IPS-15b (cell line): ENCODE measurements around the gene CDC5L.
A peak's percentile ranks its signal among the peaks of the same experiment; 100 is the strongest.
"Not testable (repeated sequence)": the region's sequence is repeated elsewhere in the genome, so short reads cannot be mapped to it uniquely, and the experiment has no call there.

Experiments used
- H3K27me3 ChIP-seq: one replicate; pipeline ENCODE4 v1.6.1; 2013; ENCODE audit warnings: low read length; ENCODE audit not compliant: control insufficient read depth, insufficient read depth
- H3K36me3 ChIP-seq: one replicate; pipeline ENCODE4 v1.6.1; 2013; ENCODE audit warnings: low read length; ENCODE audit not compliant: control insufficient read depth, insufficient read depth
- H3K4me1 ChIP-seq: one replicate; pipeline ENCODE4 v1.6.1; 2013; ENCODE audit warnings: mild to moderate bottlenecking, low read length; ENCODE audit not compliant: control insufficient read depth, insufficient read depth
- H3K4me3 ChIP-seq: one replicate; pipeline ENCODE4 v1.5.1; 2013; ENCODE audit warnings: low read depth, low read length
- H3K9ac ChIP-seq: one replicate; pipeline ENCODE4 v1.6.1; 2013; ENCODE audit warnings: low read depth, mild to moderate bottlenecking, low read length
- H3K9me3 ChIP-seq: one replicate; pipeline ENCODE4 v1.6.1; 2013; ENCODE audit warnings: mild to moderate bottlenecking, low read length; ENCODE audit not compliant: control insufficient read depth, insufficient read depth

CDC5L gene

DNA sequence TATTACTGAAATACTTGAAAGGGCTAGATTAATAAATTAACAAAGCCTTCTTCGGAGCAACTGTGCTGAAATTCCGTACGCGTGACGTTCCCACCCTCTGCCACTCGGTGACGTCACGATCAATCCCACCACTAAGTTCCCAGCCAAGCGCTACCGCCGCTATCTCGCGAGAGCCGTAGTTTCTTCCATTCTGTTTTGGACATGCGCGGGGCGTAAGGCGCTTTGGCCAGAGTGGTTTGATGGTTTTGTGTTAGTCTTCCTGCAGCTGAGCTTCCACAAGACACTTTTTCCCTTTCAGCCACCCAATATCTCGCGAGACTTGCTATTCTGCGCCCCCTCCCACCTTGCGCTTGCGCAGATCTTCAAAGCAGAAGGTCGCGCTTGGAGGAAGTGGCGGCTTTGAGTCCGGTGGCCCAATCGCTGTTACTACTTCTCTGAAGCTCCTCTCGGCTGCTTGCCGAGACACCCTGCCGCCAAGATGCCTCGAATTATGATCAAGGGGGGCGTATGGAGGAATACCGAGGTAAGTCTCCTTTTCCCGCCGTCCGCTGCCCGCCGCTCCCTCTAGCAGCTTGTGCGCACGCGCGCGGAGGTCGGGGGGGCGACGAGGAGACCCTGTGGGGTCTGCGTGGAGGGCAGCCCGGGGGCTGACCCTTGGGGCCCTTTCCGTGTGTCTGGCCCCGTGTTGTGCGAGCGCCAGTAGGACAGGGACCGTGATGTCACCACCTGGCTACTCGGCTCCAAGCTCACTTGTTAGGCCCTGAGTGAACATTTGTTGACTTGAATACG, at the start of gene CDC5L:
Gene CDC5L, plus strand, starts transcription at position 361 of the 789 bp plus-strand sequence. Its CDS starts 118 bp downstream, at position 479.
- Histone ChIP-seq H3K4me1 (no peaks in the 10 kb centered on the region), H3K36me3 (peaks cover under 1% of the 10 kb centered on the region), H3K27me3 (no peaks in the 10 kb centered on the region), H3K4me3 (peak within 1 kb of the TSS; percentile 52), H3K9ac (peak within 1 kb of the TSS; percentile 71), H3K9me3 (no peaks in the 10 kb centered on the region)

DNA sequence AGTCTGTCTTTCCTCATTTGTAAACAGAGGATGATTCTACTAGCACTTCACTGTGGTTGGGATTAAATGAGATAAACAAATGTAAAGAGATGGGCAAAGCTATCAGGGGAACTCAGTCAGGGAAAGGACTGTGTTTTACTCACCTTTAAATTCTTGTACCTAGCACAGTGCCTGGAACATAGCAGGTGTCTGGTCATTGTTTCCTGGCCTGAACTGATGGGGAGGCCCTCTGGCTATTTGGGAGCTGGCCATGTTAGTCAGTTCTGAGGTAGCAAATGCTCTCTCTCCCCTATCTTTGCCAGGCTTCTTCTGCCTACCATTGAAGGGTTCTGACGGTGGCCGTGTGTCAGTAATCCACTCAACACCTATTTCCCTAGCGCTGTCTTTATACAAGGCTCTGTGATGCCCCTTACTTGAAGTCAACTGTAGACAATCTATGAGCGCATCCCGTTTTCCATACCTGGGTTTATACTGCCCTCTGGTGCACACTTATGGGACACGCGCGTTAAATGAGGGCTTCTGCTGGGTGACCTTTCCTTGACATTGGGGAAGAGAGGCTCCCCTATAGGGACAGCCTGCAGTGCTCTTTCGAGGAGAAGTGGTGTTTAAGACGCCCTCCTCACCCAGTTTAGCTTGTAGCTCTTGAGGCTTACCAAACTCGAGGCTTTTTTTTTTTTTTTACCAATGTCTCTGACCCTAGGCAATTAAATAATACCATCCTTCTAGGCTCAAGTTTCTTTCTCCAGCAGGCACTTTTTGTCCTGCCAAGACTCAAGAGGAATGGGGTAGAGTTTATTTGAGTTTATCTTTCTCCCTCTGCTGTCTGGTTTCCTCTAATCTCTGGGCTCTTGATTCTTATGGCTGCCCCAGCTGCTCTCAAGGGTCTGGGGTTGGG, 49.0 kb upstream of the CDC5L start:
- Histone ChIP-seq H3K4me3 (no peak overlapping the region), H3K9ac (no peak overlapping the region), H3K9me3 (no peaks in the 10 kb centered on the region), H3K27me3 (peaks cover 15% of the 10 kb centered on the region), H3K4me1 (peaks cover 21% of the 10 kb centered on the region), H3K36me3 (no peaks in the 10 kb centered on the region)

DNA sequence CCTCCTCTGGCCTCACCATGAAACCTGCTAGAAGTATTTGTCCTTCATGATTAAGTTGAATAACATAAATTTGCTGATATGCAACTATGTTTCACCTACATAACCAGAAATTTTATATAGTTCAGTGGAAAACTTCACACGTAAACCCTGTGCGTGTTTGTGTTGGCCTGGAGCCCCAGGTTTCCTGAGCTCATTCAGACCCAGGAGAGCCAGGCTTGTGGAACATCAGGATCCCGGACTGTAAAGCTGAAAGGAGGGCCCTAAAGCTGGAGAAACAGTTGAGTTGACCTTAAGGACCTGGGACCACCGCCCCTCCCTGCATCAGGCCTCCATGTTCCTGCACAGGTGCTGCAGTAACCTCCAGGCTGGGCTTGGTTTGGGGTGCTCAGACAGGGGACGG, 48.2 kb upstream of the CDC5L start:
- Histone ChIP-seq H3K27me3 (peaks cover 21% of the 10 kb centered on the region), H3K4me1 (peaks cover 21% of the 10 kb centered on the region), H3K36me3 (no peaks in the 10 kb centered on the region), H3K9ac (no peak overlapping the region), H3K9me3 (no peaks in the 10 kb centered on the region), H3K4me3 (no peak overlapping the region)

DNA sequence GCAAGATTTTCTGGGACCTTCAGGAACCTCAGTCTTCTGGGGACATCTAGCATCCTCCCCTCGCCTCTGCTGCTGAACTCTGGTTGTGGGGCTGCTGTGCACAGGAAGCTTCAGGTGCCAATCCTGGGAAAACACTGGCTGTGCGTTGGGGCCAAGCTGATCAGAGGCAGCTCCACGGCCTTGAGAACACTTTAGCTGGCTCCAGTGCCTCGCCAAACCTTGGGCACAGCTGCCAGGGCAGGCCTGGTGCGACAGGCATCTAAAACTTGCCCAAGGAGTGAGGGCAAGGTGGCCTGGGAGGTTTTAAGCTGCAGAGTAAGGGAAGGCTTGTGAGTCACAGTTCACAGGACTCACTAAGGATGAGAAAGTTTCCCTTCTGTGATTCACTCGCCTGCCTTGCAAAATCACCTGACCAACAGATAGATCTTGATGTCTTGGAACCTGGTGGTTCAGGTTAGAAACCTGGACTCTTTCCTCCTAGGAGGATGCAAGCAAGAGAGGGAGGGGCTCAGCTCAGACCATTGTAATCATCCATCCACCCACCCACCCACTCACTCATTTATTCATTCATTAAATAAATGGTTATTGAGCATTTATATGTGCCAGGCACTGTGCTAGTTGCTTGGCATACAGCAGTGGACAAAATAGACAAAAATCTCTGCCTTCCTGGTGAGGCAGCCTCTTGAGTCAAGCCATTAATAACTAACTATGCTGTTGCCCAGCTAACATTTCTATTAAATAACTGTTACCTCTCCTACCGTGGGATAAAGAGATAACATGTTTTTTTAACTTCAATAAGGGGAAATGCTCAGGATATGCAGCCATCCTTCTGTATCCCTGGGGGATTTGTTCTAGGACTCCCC, 47.5 kb upstream of the CDC5L start:
- Histone ChIP-seq H3K4me3 (no peak overlapping the region), H3K36me3 (no peaks in the 10 kb centered on the region), H3K4me1 (peaks cover 21% of the 10 kb centered on the region), H3K9me3 (no peaks in the 10 kb centered on the region), H3K27me3 (peaks cover 21% of the 10 kb centered on the region), H3K9ac (no peak overlapping the region)

DNA sequence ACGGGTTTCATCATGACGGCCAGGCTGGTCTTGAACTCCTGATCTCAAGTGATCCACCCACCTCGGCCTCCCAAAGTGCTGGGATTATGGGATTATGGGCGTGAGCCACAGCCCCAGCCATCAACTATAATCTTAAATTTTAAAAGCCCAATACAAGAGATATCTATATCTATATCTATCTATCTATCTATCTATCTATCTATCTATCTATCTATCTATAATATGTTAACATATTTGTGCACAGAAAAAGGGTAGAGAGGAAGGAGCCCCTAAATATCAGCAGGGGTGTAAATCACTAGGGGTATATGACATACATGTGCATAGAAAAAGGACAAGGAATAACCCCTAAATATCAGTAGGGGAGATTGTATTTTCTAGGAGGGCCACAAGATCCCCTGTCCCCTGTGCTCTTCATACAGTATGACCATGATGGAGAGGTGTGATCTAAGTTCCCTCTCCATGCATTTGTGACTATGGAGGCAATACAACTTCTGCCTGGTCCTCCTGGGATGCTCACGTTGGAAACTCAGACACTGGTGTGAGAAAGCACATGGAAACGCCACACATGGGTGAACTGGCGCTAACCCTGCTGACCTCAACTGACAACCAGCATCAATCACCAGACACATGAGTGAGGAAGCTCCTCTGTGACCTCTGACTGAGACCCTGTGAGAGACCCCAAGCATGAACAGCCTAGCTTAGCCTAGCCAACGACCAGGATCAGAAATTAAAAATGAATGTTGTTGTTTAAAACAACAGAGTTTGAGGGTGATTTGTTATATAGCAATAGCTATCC, 46.2 kb upstream of the CDC5L start:
- Histone ChIP-seq H3K4me1 (peaks cover 11% of the 10 kb centered on the region), H3K9ac (no peak overlapping the region), H3K36me3 (no peaks in the 10 kb centered on the region), H3K4me3 (no peak overlapping the region), H3K9me3 (no peaks in the 10 kb centered on the region), H3K27me3 (peaks cover 21% of the 10 kb centered on the region)

DNA sequence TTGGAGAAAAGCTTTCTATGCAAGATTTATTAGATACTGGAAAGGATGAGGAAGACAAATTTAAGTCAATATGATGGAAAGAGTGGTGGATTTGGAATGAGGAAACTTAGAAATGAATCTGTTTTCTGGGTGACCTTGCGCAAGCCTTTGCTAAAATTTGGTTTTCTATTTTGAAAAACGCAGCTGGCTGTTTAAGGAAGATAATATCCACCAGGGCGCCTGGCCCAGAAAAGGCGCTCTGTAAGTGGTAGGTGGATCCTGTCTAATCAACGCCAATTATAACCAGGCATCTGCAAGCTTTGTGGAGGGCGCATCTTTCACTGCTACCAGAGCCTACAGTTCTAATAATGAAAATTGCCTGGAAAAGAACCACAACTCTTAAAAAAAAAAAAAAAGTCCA, 45.5 kb upstream of the CDC5L start:
- peaks cover 6% of the 10 kb centered on the region for H3K4me1 ChIP-seq
- peak overlapping the region; percentile 30 for H3K4me3 ChIP-seq
- H3K36me3 ChIP-seq = no peaks in the 10 kb centered on the region
- H3K9me3 ChIP-seq = no peaks in the 10 kb centered on the region
- H3K9ac ChIP-seq = no peak overlapping the region
- peaks cover 21% of the 10 kb centered on the region for H3K27me3 ChIP-seq

DNA sequence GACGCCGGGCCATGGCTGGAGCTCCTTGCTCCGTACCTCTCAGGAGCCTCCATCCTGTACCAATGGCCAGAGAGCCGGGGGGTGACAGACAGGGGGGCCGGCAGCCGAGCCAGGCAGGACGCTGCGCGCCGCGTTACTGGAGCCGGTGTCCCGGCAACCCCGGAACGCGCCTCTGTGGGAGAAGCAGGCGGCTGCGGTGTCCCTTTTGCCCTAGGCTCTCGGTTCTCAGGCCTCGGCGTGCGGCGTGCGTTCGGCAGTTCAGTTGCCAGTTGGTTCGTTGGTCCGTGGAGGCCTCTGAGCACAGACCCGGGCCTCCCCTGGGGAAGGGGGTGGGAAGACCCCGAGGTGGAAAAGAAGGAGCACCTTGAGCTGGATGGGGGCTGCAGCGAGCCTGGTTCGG, 45.0 kb upstream of the CDC5L start, which contains the start of gene SPATS1:
Gene SPATS1, plus strand, starts transcription at position 162 of the 400 bp plus-strand sequence. CDS start 446 bp downstream, outside the sequence.
- Histone ChIP-seq H3K36me3 (no peaks in the 10 kb centered on the region), H3K9me3 (no peaks in the 10 kb centered on the region), H3K9ac (no peak within 1 kb of the TSS), H3K4me1 (peaks cover 4% of the 10 kb centered on the region), H3K4me3 (peak within 1 kb of the TSS; percentile 30), H3K27me3 (peaks cover 21% of the 10 kb centered on the region)

DNA sequence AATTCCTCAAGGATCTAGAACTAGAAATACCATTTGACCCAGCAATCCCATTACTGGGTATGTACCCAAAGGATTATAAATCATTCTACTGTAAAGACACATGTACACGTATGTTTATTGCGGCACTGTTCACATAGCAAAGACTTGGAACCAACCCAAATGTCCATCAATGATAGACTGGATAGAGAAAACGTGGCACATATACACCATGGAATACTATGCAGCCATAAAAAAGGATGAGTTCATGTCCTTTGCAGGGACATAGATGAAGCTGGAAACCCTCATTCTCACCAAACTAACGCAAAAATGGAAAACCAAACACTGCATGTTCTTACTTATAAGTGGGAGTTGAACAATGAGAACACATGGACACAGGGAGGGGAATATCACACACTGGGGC, 40.7 kb upstream of the CDC5L start:
- peaks cover 15% of the 10 kb centered on the region for H3K27me3 ChIP-seq
- not testable (repeated sequence) for H3K4me1 ChIP-seq, H3K9ac ChIP-seq, H3K9me3 ChIP-seq, H3K36me3 ChIP-seq, H3K4me3 ChIP-seq

DNA sequence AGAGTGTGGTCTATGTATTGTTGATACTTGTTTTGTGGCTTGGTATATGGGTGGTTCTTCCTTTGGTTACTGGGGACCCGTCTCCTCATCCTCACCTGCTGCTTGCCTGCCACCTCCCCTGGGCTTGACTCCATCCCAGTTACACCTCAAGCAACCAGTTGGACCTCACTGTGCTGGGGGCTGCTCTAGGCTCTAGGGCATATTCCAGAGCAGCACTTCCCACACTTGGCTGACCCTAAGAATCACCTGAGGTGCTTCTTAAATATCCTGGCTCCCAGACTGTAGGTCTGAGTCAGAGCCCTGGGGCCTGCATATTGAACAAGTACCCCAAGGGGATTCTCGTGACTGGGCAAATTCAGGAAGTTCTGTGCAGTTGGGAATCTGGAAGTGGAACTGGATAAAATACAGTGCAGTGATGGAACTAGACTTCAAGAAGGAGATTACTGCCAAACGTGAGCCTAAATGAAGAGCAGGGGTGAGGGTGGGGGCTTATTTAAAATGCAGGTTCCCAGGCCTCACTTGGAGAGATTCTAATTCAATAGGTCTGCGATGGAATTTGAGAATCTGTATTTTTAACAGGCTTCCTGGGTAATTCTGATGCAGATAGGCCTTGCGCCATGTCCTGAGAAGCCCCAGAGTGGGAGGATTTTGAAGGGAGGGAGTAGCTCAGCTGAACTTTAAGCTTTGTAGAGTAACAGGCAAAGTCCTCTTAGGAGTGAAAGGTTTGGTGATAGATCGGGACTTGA, 37.4 kb upstream of the CDC5L start:
- Histone ChIP-seq H3K4me1 (peaks cover 3% of the 10 kb centered on the region), H3K9me3 (no peaks in the 10 kb centered on the region), H3K36me3 (no peaks in the 10 kb centered on the region), H3K9ac (no peak overlapping the region), H3K4me3 (no peak overlapping the region), H3K27me3 (no peaks in the 10 kb centered on the region)

DNA sequence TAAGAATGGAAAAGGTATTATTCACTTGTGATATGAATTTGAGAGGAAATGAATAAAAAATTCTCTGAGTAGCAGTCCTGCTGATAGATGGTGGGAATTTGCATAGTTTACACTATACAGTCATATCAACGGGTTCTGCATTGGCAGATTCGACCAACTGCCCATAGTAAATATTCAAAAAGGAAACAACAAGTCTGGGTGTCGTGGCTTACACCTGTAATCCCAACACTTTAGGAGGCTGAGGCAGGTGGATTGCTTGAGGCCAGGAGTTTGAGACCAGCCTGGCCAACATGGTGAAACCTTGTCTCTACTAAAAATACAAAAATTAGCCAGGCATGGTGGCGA, 36.9 kb upstream of the CDC5L start:
- not testable (repeated sequence) for H3K27me3 ChIP-seq, H3K4me3 ChIP-seq, H3K9me3 ChIP-seq, H3K4me1 ChIP-seq, H3K36me3 ChIP-seq, H3K9ac ChIP-seq
